Activated CD4-positive, alpha-beta T cell treated with anti-CD3 and anti-CD28 coated beads, Interleukin-2, Interleukin-4, amounts not matched to agents 100 ng/mL and 50 ng/mL, durations not matched to agents 16 hours and 8 hours (primary cell): ENCODE measurements around the gene C1GALT1C1.
"Not testable (repeated sequence)": the region's sequence is repeated elsewhere in the genome, so short reads cannot be mapped to it uniquely, and the experiment has no call there.

ENCODE experiments used
- DNase-seq: peaks from one replicate; pipeline ENCODE4 v3.0.0-alpha.2; 2020; ENCODE audit warnings: low spot score

C1GALT1C1 gene

GRCh38 chrX:120629667-120630537 is at the start of gene C1GALT1C1:
C1GALT1C1 (minus strand) TSS chrX:120630054; CDS start chrX:120627166, 2,888 bp downstream.
- DNase-seq: peak; percentile 90

- peak; percentile 9 for DNase-seq
Measured at GRCh38 chrX:120677004-120677652, 47.3 kb upstream of the C1GALT1C1 start.

GRCh38 chrX:120672841-120673530 is 43.1 kb upstream of the C1GALT1C1 start:
- no peak for DNase-seq

GRCh38 chrX:120672389-120672788 is 42.5 kb upstream of the C1GALT1C1 start:
- no peak for DNase-seq

GRCh38 chrX:120671963-120672362 is 42.1 kb upstream of the C1GALT1C1 start:
- DNase-seq: no peak

GRCh38 chrX:120668357-120668756 is 38.5 kb upstream of the C1GALT1C1 start:
- DNase-seq: no peak

- DNase-seq: not testable (repeated sequence)
Measured at GRCh38 chrX:120664535-120664934, 34.7 kb upstream of the C1GALT1C1 start.

- no peak for DNase-seq
Measured at GRCh38 chrX:120664081-120664480, 34.2 kb upstream of the C1GALT1C1 start.

- DNase-seq: no peak
Measured at GRCh38 chrX:120662662-120663061, 32.8 kb upstream of the C1GALT1C1 start.

GRCh38 chrX:120660637-120661036 is 30.8 kb upstream of the C1GALT1C1 start:
- DNase-seq: no peak

- DNase-seq: no peak
Measured at GRCh38 chrX:120653000-120653399, 23.1 kb upstream of the C1GALT1C1 start.

- not testable (repeated sequence) for DNase-seq
Measured at GRCh38 chrX:120652256-120652655, 22.4 kb upstream of the C1GALT1C1 start.

- DNase-seq: no peak
Measured at GRCh38 chrX:120647127-120647526, 17.3 kb upstream of the C1GALT1C1 start.

GRCh38 chrX:120642871-120643270 is 13.0 kb upstream of the C1GALT1C1 start:
- no peak for DNase-seq

- no peak for DNase-seq
Measured at GRCh38 chrX:120638619-120639018, 8.8 kb upstream of the C1GALT1C1 start.

GRCh38 chrX:120625371-120625770 is 4.5 kb downstream of the C1GALT1C1 start:
- DNase-seq: no peak

GRCh38 chrX:120617996-120618630 is 11.7 kb downstream of the C1GALT1C1 start:
- DNase-seq: no peak

- no peak for DNase-seq
Measured at GRCh38 chrX:120614816-120615215, 15.0 kb downstream of the C1GALT1C1 start.

- no peak for DNase-seq
Measured at GRCh38 chrX:120612086-120612485, 17.8 kb downstream of the C1GALT1C1 start.

GRCh38 chrX:120604361-120604782 is 25.5 kb downstream of the C1GALT1C1 start:
- DNase-seq: peak; percentile 42

GRCh38 chrX:120603707-120604360 is 26.0 kb downstream of the C1GALT1C1 start, which contains the start of gene MCTS1:
MCTS1 (plus strand) TSS chrX:120604101; CDS start chrX:120604237, 136 bp downstream.
- peak; percentile 90 for DNase-seq
